GM12801 (cell line): ENCODE measurements around the gene VPS26B.

ENCODE experiments used
- CTCF ChIP-seq: IDR thresholded peaks from one replicate; pipeline ENCODE4 v1.5.1; 2011; ENCODE audit warnings: control low read depth; ENCODE audit not compliant: insufficient read length; ENCODE audit errors: extremely low read depth

VPS26B gene

DNA sequence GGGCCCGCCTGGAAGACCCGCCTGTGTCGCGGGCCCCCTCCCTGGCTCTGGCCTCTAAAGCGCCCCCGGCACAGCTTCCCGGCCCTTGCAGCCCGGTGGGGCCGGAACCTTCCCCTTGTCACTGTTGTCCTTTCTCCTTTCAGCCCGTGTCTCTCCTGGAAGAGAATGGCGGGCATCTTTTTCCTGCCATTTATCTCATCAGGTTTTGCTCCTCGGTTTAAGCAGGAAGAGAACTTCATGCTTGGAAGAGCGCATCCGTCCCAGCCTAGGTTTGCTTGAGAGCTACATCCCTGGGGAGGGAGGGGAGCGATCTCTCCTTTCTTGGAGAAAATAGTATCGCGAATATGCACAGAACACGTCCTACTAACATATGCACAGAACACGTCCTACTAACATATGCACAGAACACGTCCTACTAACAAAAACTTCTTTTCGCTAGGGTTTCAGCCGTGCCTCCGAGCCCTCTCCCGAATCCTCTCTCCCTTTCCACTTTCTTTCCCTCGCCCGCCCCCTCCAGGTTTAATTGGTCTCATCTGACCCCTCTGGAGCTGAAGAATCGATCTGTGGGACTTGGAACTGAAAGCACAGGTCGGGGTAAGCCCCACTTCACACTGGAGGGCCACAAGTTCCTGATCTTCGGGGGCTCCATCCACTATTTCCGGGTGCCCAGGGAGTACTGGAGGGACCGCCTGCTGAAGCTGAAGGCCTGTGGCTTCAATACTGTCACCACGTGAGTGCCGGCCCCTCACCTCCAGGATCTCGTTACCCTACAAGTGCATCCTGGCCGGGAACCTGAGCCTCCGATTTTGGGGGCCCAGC is 52.9 kb downstream of the VPS26B start:
- TF ChIP-seq CTCF = no peak

- no peak for TF ChIP-seq CTCF
Observed at GRCh38 chr11:134278356-134278755, 53.9 kb downstream of the VPS26B start.

DNA sequence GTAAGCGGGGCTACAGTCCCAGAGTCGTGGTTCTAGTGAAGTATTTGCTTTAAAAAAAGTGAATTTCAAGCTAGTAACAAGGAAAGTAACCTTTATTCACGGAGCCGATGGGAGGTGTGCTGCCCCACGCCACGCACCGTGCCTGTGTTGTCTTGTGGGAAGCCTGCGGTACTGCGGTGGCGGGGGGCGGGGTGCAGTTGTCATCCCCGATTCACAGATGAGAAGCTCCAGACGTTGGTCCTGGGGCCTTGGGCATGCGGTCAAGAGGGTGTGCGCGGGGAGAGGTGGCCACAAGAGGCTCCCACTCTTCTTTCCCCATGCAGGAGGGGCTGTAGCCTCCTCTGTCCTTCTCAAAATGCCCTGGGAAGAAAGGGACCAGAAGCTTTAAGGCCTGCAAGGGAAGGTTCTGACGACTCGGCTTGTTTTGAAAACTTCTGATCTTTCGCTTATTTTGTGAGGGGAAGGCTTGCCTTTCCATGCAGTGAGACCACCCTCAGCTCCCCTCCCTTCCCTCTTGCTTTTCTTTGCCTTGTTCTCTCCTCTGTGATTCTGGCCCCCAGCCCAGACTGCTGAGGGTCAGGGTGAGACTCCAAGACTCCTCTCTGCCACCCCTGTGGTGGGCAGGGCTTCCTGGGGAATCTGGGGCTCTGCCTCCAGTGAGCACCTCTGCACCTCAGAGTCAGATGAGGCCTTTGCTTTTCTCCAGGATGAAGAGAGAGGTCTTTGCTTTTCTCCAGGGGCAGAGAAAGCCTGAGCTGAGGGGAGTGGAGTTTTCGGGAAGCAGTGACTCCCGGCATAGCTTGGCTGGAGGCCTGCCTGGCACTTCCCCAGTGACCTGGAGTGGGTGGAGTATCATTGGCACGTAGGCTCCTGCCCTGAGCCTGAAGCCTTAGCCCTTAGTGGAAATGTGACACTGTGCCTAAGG is 57.9 kb downstream of the VPS26B start:
- TF ChIP-seq CTCF = no peak

- no peak for TF ChIP-seq CTCF
Observed at GRCh38 chr11:134283461-134284230, 59.2 kb downstream of the VPS26B start.

DNA sequence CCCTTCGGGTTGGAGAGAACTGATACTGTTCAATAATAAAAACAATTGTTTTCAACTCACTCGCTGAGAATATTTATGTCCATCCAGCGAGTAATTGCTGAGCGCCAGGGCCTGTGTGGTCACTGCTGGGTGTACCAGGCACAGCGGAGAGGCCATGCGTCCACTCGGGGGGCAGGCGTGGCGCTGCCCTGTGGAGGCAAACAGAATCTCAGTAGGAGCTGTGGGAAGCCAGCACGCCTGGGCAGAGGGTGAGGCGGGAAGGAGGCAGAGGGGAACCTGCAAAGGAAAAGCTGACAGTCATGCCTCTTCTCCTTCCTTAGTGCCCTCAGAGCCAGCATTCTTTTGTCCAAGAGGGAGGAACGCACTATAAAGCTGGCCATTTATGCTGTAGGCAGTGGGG is 63.1 kb downstream of the VPS26B start:
- no peak for TF ChIP-seq CTCF

DNA sequence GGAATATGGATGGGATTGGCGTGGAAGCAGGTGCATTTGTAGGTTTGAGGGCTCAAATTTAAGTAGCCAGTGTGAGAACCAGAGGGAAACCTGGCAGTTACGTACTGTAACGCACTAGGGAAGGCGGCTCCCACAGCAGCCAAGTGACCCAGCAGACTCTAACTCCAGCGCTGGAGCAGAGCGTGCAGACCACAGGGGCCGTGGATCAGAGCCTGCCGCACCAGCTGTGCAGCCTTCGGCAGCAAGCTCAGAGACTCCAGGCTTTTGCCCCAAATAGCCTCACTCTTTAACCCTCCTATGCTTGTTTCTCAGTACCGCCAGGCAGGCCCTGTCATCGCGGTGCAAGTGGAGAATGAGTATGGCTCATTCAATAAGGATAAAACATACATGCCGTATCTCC is 64.0 kb downstream of the VPS26B start:
- TF ChIP-seq CTCF = no peak

DNA sequence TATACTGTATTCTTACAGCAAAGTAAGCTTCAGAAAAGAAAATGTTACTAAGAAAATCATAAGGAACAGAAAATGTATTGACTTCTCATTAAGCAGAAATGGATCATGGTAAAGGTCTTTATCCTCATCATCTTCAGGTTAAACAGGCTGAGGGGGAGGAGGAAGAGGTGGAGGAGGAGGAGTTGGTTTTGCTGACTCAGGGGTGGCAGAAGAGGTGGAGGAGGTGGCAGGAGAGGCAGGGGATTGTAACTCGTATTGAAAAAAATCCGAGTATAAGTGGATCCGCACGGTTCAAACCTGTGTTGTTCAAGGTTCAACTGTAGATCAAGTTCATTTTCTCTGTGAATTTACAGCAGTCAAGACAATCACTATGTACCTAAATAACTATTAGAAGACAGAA is 64.7 kb downstream of the VPS26B start:
- no peak for TF ChIP-seq CTCF
